ENCODE measurements around the gene SPSB3. TPM values are rescaled to one million over a fixed set of nuclear protein-coding genes. Genes with fewer than 3 reads are reported as not detected.

Gene SPSB3
- total and polyA plus RNA-seq, 2 experiments from 2014 or later: 96.4 to 101 TPM

GRCh38 chr16:1786242-1787055, 4.1 kb upstream of the SPSB3 start:
- DNase-seq (ENCODE audit: low read depth in 1 of 2, low spot score in 1 of 2): no peak

DNA sequence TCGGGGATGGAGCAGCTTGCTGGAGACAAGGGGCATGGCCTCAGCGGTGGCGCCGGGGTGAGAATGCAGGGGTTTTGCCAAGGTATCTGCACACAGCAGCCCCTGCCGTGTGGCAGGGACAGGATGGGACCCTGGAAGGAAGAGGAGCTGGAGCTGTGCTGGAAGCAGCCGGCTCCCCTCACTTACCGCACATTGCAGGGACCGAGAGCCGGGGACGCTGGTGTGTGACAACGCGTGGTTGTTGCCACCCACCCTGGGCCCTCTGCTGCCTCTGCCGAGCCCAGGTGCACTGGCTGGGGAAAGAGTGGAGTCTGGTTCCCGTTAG, 3.4 kb upstream of the SPSB3 start:
- TF ChIP-seq CTCF (IDR thresholded peaks at IDR 0.05; ENCODE audit: low read depth, low read length): no peak
- Histone ChIP-seq H3K27me3 (no peaks in the 10 kb centered on the region), H3K9me3 (ENCODE audit: low read depth) (no peaks in the 10 kb centered on the region)

More at GRCh38 chr16:1786242-1787055, 4.1 kb upstream of the SPSB3 start:
- no peaks in the 10 kb centered on the region for H3K27me3 ChIP-seq
- no peak overlapping the region for H3K27ac ChIP-seq
- H3K4me3 ChIP-seq: no peak overlapping the region
- no peak for TF ChIP-seq CTCF (IDR thresholded peaks at IDR 0.05; ENCODE audit: low read depth, low read length)
- no peaks in the 10 kb centered on the region for H3K9me3 ChIP-seq (ENCODE audit: low read depth)
- peaks cover 6% of the 10 kb centered on the region for H3K36me3 ChIP-seq
- no peaks in the 10 kb centered on the region for H3K4me1 ChIP-seq (ENCODE audit: low read depth)

GRCh38 chr16:1784977-1785845, 2.8 kb upstream of the SPSB3 start:
- Histone ChIP-seq H3K4me1 (ENCODE audit: low read depth) (no peaks in the 10 kb centered on the region), H3K36me3 (peaks cover 6% of the 10 kb centered on the region), H3K4me3 (no peak overlapping the region), H3K9me3 (ENCODE audit: low read depth) (no peaks in the 10 kb centered on the region), H3K27me3 (no peaks in the 10 kb centered on the region), H3K27ac (no peak overlapping the region)
- TF ChIP-seq CTCF (IDR thresholded peaks at IDR 0.05; ENCODE audit: low read depth, low read length): no peak
- DNase-seq (ENCODE audit: low read depth in 1 of 2, low spot score in 1 of 2): no peak

More for the DNA sequence above, 3.4 kb upstream of the SPSB3 start:
- Histone ChIP-seq H3K27ac (no peak overlapping the region), H3K4me3 (no peak overlapping the region), H3K4me1 (ENCODE audit: low read depth) (no peaks in the 10 kb centered on the region), H3K36me3 (peaks cover 6% of the 10 kb centered on the region)
- no peak for DNase-seq (ENCODE audit: low read depth in 1 of 2, low spot score in 1 of 2)

- TF ChIP-seq CTCF (IDR thresholded peaks at IDR 0.05; ENCODE audit: low read depth, low read length): peak; percentile 4
- no peaks in the 10 kb centered on the region for H3K36me3 ChIP-seq
- H3K4me3 ChIP-seq: peak overlapping the region; percentile 79
- no peaks in the 10 kb centered on the region for H3K4me1 ChIP-seq (ENCODE audit: low read depth)
- peak overlapping the region; percentile 83 for H3K27ac ChIP-seq
- no peaks in the 10 kb centered on the region for H3K27me3 ChIP-seq
- no peaks in the 10 kb centered on the region for H3K9me3 ChIP-seq (ENCODE audit: low read depth)
- peak; percentile 29 to 37 for DNase-seq (ENCODE audit: low read depth in 1 of 2, low spot score in 1 of 2)
These were observed 488 bp downstream of the SPSB3 start for GRCh38 chr16:1781758-1782407.

GRCh38 chr16:1781254-1781653, 1.1 kb downstream of the SPSB3 start:
- no peak for TF ChIP-seq CTCF (IDR thresholded peaks at IDR 0.05; ENCODE audit: low read depth, low read length)
- H3K27ac ChIP-seq: peak overlapping the region; percentile 83
- DNase-seq (ENCODE audit: low read depth in 1 of 2, low spot score in 1 of 2): no peak
- H3K4me1 ChIP-seq (ENCODE audit: low read depth): no peaks in the 10 kb centered on the region
- H3K36me3 ChIP-seq: no peaks in the 10 kb centered on the region
- H3K4me3 ChIP-seq: peak overlapping the region; percentile 79
- no peaks in the 10 kb centered on the region for H3K9me3 ChIP-seq (ENCODE audit: low read depth)
- H3K27me3 ChIP-seq: no peaks in the 10 kb centered on the region
